Mesothelial cell of epicardium (in vitro differentiated cells): ENCODE data around the gene DDIT3. TPM values are rescaled to one million over a fixed set of nuclear protein-coding genes. Genes with fewer than 3 reads are reported as not detected.

ENCODE experiments used
- DNase-seq, 2 experiments: peaks; one replicate each; pipeline ENCODE4 v3.0.0; 2021; ENCODE audit warnings: low spot score in 2 of 2; ENCODE audit not compliant: unreplicated experiment in 2 of 2
- H3K27ac Mint-ChIP-seq: 2 replicates; pipeline ENCODE4 v1.8.0; 2021; ENCODE audit warnings: mixed read lengths
- H3K27me3 Mint-ChIP-seq: 2 replicates; pipeline ENCODE4 v1.8.0; 2021; ENCODE audit warnings: low read depth, mixed read lengths
- H3K36me3 Mint-ChIP-seq: 2 replicates; pipeline ENCODE4 v1.8.0; 2021; ENCODE audit warnings: mixed read lengths
- H3K4me1 Mint-ChIP-seq: 2 replicates; pipeline ENCODE4 v1.8.0; 2021; ENCODE audit warnings: mixed read lengths
- H3K4me3 Mint-ChIP-seq: 2 replicates; pipeline ENCODE4 v1.8.0; 2021; ENCODE audit warnings: mild to moderate bottlenecking, moderate library complexity, mixed read lengths
- H3K9me3 Mint-ChIP-seq: 2 replicates; pipeline ENCODE4 v1.8.0; 2021; ENCODE audit warnings: mixed read lengths
- total RNA-seq: library from RNA; stranded (reverse); gene quantifications from 3 replicates; pipeline ENCODE4 v1.2.1, GENCODE V29; 2021
- TF ChIP-seq, protein P1 (sequence below): fragments of 200-600 bp; sonication (generic); IDR thresholded peaks from one replicate; pipeline ENCODE4 v1.5.0; 2021; ENCODE audit warnings: antibody characterized with exemption; ENCODE audit not compliant: unreplicated experiment

The DDIT3 gene
- total RNA-seq, 1 donor from 2014 or later: 15.6 TPM

DNA sequence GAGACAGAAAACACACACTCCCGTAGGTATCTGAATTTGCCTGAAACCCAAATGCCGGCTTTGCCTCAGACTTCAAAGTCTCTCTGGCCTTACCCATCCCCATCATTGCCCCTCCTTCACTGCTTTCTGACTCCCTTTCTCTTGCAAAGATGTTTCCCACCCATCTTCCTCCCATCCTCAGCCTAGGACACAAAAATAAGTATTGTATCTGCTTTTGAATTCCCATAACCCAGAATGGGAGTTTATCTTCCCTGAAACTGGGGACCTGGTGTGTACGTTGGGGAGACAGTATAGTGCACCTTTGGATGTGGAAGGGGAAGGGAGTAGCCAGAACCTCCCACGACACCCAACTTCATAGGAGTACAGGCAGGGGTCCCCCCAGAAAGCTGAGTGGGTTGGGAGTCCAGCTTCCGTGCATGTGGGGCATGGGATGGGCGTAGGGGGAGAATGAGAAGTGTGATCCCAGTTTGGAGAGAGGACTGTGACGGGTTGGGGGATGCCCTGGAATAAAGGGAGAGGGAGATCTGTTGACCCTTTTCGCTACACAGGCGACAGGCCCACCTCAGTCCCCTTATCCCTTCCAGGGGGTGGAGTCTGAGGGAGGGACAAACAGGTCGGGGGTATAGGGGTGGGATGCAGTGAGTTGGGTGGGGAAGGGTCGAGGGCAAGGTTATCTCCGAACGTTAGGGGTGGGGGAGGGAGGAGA lies 29.0 kb upstream of the DDIT3 start:
- Mint-ChIP-seq H3K9me3 (no peaks in the 10 kb centered on the region), H3K27ac (no peak overlapping the region), H3K27me3 (peaks cover 73% of the 10 kb centered on the region), H3K4me1 (peaks cover 21% of the 10 kb centered on the region), H3K4me3 (peak overlapping the region; percentile 39), H3K36me3 (peaks cover 2% of the 10 kb centered on the region)
- TF ChIP-seq, protein P1, sequence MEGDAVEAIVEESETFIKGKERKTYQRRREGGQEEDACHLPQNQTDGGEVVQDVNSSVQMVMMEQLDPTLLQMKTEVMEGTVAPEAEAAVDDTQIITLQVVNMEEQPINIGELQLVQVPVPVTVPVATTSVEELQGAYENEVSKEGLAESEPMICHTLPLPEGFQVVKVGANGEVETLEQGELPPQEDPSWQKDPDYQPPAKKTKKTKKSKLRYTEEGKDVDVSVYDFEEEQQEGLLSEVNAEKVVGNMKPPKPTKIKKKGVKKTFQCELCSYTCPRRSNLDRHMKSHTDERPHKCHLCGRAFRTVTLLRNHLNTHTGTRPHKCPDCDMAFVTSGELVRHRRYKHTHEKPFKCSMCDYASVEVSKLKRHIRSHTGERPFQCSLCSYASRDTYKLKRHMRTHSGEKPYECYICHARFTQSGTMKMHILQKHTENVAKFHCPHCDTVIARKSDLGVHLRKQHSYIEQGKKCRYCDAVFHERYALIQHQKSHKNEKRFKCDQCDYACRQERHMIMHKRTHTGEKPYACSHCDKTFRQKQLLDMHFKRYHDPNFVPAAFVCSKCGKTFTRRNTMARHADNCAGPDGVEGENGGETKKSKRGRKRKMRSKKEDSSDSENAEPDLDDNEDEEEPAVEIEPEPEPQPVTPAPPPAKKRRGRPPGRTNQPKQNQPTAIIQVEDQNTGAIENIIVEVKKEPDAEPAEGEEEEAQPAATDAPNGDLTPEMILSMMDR: no peak
- no peak for DNase-seq

DNA sequence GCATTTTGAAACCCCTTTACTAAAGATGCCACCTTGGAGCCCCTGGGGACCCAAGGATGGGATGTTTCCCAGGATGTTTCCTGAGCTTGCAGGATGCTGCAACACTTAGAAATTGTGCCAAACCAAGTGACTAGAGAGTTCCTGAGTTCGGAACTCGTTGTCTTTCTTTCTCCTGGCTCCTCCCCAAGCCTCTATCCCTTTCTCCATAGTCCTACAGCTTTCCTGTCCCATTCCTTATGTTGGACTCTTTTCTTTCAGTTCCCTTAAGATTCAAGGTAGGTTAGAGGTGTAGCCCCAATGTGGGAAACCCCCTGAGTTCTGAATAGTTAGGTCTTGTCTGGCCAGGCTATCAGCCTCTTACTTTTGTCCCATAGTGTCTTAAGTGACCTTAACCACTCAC lies 28.2 kb upstream of the DDIT3 start:
- H3K4me3 Mint-ChIP-seq: no peak overlapping the region
- no peak for DNase-seq
- peaks cover 2% of the 10 kb centered on the region for H3K36me3 Mint-ChIP-seq
- H3K27ac Mint-ChIP-seq: no peak overlapping the region
- H3K4me1 Mint-ChIP-seq: peaks cover 16% of the 10 kb centered on the region
- no peaks in the 10 kb centered on the region for H3K9me3 Mint-ChIP-seq
- TF ChIP-seq, protein P1: no peak
- H3K27me3 Mint-ChIP-seq: peaks cover 64% of the 10 kb centered on the region

DNA sequence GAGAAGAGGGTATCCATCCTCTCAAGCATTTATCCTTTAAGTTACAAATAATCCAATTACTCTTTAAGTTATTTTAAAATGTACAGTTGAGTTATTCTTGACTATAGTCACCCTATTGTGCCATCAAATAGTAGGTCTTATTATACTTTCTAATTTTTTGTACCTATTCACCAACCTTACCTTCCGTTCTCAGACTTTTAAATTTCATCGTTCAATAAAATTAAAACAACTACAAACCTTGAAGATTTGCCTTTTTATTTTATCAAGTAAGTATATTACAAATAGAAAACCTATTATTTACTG lies 27.6 kb upstream of the DDIT3 start:
- Mint-ChIP-seq H3K27ac (no peak overlapping the region), H3K4me3 (no peak overlapping the region), H3K4me1 (peaks cover 16% of the 10 kb centered on the region), H3K36me3 (peaks cover 4% of the 10 kb centered on the region), H3K9me3 (no peaks in the 10 kb centered on the region), H3K27me3 (peaks cover 59% of the 10 kb centered on the region)
- no peak for DNase-seq
- TF ChIP-seq, protein P1: no peak

DNA sequence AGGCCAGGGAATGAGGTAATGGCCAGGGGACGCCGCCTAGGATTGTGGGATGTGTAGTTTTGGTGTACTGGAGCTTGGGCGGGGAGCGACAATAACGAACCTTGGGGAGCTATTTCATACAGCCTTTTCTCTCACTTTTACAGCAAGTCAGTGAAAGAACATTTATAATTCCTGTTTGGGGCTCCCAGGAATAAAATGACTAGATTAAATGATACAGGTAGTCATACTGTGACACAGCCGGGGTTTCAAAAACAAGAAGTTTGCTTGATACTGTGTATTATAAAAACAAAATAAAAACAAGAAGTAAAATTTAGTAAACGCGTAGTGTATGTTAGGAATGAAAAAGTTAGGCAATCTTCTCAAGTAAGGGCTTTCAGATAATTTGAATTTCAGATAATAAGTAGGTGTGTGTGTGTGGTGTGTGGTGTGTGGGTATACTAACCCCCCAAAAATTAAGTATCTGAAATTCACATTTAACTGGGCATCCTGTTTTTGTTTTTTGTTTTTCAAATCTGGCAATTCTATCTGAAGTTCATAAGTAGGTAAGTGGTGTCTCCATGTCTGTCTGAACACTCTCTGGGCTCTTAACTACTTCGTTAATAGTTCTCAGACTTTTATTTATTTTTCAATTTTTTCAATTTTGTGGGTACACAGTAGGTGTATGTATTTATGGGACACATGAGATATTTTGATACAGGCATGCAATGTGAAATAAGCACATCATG lies 27.1 kb upstream of the DDIT3 start:
- H3K4me1 Mint-ChIP-seq: peaks cover 16% of the 10 kb centered on the region
- TF ChIP-seq, protein P1: no peak

DNA sequence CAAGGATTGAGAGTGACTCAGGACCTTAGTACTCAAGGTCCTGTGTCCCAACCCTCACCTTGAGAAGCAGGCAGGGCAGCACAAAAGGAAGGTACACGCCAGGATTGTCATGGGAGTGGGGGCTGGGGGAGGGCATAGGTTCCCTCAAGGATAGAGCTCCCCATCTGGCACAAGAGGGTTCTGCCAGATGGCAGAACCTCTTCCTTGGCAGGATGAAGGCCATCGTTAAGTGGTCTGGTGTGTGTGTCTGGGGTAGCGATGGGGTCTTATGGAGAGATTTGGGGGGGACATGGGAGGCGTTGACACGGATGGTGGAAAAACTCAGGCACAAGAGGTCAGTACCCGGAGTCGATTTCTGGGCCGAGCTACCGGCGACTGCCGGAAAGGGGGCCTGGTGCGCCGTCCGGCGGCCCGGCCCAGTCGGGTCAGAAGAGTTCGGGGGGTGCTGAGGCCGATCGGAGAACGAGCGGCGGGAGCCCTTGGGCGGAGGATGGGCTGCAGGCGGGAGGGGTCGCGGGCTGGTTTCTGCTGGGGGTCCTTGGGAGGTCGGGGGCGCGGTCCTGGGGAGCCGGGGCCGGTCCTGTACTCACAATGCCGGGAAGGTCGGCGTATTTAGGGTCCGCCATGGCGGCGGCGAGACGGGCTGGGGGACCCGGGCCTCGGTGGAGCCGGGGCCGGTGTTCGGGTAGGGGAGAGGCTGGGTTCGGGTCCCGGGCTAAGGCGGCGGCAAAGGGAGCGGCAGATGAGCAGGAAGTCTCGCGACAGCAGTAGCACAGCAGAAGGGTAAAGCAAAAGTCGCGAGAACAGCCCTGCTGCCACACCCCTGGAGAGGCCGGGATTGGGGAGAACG lies 26.3 kb upstream of the DDIT3 start, which contains the start of gene DCTN2:
TSS of gene DCTN2 (minus strand) at position 755 of the 850 bp plus-strand sequence. CDS start at position 626, 129 bp downstream.
- Mint-ChIP-seq H3K27me3 (peaks cover 46% of the 10 kb centered on the region), H3K4me1 (peaks cover 16% of the 10 kb centered on the region)
- TF ChIP-seq, protein P1: no peak

More for the DNA sequence above, 27.1 kb upstream of the DDIT3 start:
- Mint-ChIP-seq H3K9me3 (no peaks in the 10 kb centered on the region), H3K27me3 (peaks cover 54% of the 10 kb centered on the region), H3K36me3 (peaks cover 4% of the 10 kb centered on the region), H3K4me3 (peak overlapping the region; percentile 98), H3K27ac (no peak overlapping the region)
- DNase-seq: no peak

More for the DNA sequence above, 26.3 kb upstream of the DDIT3 start, which contains the start of gene DCTN2:
- Mint-ChIP-seq H3K9me3 (no peaks in the 10 kb centered on the region), H3K27ac (peak within 1 kb of the TSS; percentile 96), H3K4me3 (peak within 1 kb of the TSS; percentile 98), H3K36me3 (peaks cover 4% of the 10 kb centered on the region)
- peak; percentile 83 to 92 for DNase-seq
